HepG2 (cell line): ENCODE measurements around the gene CTDSPL2. TPM values are rescaled to one million over a fixed set of nuclear protein-coding genes. Genes with fewer than 3 reads are reported as not detected.

Source experiments
- ATAC-seq: fragments of 200-7000 bp; cut with Tn5 transposase; 3 replicates; pipeline ENCODE4 v1.9.1; 2020; ENCODE audit warnings: mild to moderate bottlenecking, moderate library complexity
- BruUV-seq: library from RNA; stranded (reverse); fragments of 400-500 nt; replicated peaks from 2 replicates; lab custom pipeline; 2021; lab: Mats Ljungman, UMichigan
- CTCF ChIA-PET: fragments of 300-600 bp; formaldehyde crosslinking; extraction: SDS; loops from one replicate; lab custom pipeline; 2021; ENCODE audit warnings: low total read pairs, inconsistent platforms, low intra/inter-chr PET ratio; lab: Yijun Ruan, JAX
- POLR2A ChIA-PET: fragments of 350-600 bp; sonication (Branson Sonifier 250); formaldehyde crosslinking; loops from one replicate; lab custom pipeline; 2020; ENCODE audit warnings: antibody characterized with exemption, inconsistent platforms; lab: Yijun Ruan, JAX
- DNase-seq: peaks from one replicate; pipeline ENCODE4 v3.0.0-alpha.2; 2015; ENCODE audit warnings: low spot score
- FAIRE-seq: peaks from 3 replicates; lab custom pipeline; 2011; peaks lifted over from hg19 to GRCh38; lab: Jason Lieb, UNC
- H2AFZ ChIP-seq: one replicate; pipeline ENCODE4 v1.6.1; 2011; ENCODE audit warnings: low read length, inconsistent platforms
- H3K27ac ChIP-seq: fragments of 300-600 bp; 3 replicates; pipeline ENCODE4 v1.8.0; 2011; ENCODE audit warnings: mixed run types, mild to moderate bottlenecking, mixed read lengths, low read length, inconsistent platforms; ENCODE audit not compliant: insufficient read depth; ENCODE audit errors: extremely low read length
- H3K27me3 ChIP-seq, 2 experiments: fragments of 200-600 bp in 1 of 2; 2 replicates in 1 of 2; 3 replicates in 1 of 2; pipeline versions ENCODE4 v1.6.0 to v1.8.0; 2011; ENCODE audit warnings: low read length in 2 of 2, mild to moderate bottlenecking in 2 of 2, moderate library complexity in 2 of 2, inconsistent platforms in 1 of 2; ENCODE audit not compliant: insufficient read depth in 2 of 2, control insufficient read depth in 1 of 2
- H3K36me3 ChIP-seq, 2 experiments: fragments of 200-600 bp in 1 of 2; replicated peaks in 1 of 2; 2 replicates in 1 of 2; 3 replicates in 1 of 2; pipeline versions ENCODE4 v1.5.1 to v1.8.0; 2011; ENCODE audit warnings: low read length in 2 of 2, inconsistent platforms in 1 of 2; ENCODE audit not compliant: insufficient read depth in 2 of 2, control insufficient read depth in 1 of 2
- H3K4me1 ChIP-seq: 2 replicates; pipeline ENCODE4 v1.5.1; 2012; ENCODE audit warnings: low read length, inconsistent platforms; ENCODE audit not compliant: insufficient read depth
- H3K4me2 ChIP-seq: 2 replicates; pipeline ENCODE4 v1.6.0; 2011; ENCODE audit warnings: low read depth, low read length, inconsistent platforms
- H3K4me3 ChIP-seq, 3 experiments: fragments of 200-600 bp in 1 of 3; sonication (generic), shearing (Covaris generic) in 1 of 3; replicated peaks in 1 of 3; 2 replicates each; pipeline ENCODE4 v1.5.1; 2011 to 2016; ENCODE audit warnings: low read length in 3 of 3, inconsistent platforms in 2 of 3, low read depth in 2 of 3, mild to moderate bottlenecking in 2 of 3, control low read depth in 1 of 3, mixed read lengths in 1 of 3; ENCODE audit not compliant: insufficient read depth in 1 of 3
- H3K79me2 ChIP-seq: one replicate; pipeline ENCODE4 v1.6.1; 2011; ENCODE audit warnings: low read length, inconsistent platforms; ENCODE audit not compliant: insufficient read depth
- H3K9ac ChIP-seq: 2 replicates; pipeline ENCODE4 v1.6.0; 2011; ENCODE audit warnings: mild to moderate bottlenecking, low read depth, low read length, inconsistent platforms; ENCODE audit not compliant: insufficient read depth
- H3K9me3 ChIP-seq: 2 replicates; pipeline ENCODE4 v1.5.1; 2012; ENCODE audit warnings: mild to moderate bottlenecking, low read length
- H4K20me1 ChIP-seq: 2 replicates; pipeline ENCODE4 v1.6.0; 2011; ENCODE audit warnings: inconsistent platforms, mild to moderate bottlenecking, low read length, moderate library complexity; ENCODE audit not compliant: insufficient read depth
- ESRRA ChIP-seq: sonication (generic); formaldehyde crosslinking; IDR thresholded peaks from 2 replicates; pipeline ENCODE4 v1.5.1; 2020; ENCODE audit warnings: mild to moderate bottlenecking, low read depth, missing genetic modification reagents
- HNRNPK ChIP-seq: fragments of 200-400 bp; formaldehyde crosslinking; IDR thresholded peaks from 2 replicates; pipeline ENCODE4 v1.6.1; 2018; ENCODE audit warnings: low read length, low read depth, moderate library complexity, mild to moderate bottlenecking; ENCODE audit not compliant: poor library complexity, severe bottlenecking
- KDM5A ChIP-seq: fragments of 200-600 bp; sonication (generic); IDR thresholded peaks from 2 replicates; pipeline ENCODE4 v1.7.0; 2018; ENCODE audit warnings: antibody characterized with exemption, mild to moderate bottlenecking, low read length, borderline replicate concordance
- MAFK ChIP-seq, 2 experiments: IDR thresholded peaks in 1 of 2; conservative IDR thresholded peaks in 1 of 2; 2 replicates each; pipeline ENCODE4 v1.6.1; 2011; ENCODE audit warnings: improper control_type of control experiment in 2 of 2, low read length in 2 of 2
- NFYC ChIP-seq: IDR thresholded peaks from 2 replicates; pipeline ENCODE4 v1.6.1; 2016; ENCODE audit warnings: missing genetic modification reagents, missing compliant biosample characterization
- RARG ChIP-seq: sonication (generic); formaldehyde crosslinking; IDR thresholded peaks from 2 replicates; pipeline ENCODE4 v1.4.0; 2020; ENCODE audit warnings: low read depth, mild to moderate bottlenecking, missing genetic modification reagents
- TAF15 ChIP-seq: fragments of 200-400 bp; formaldehyde crosslinking; IDR thresholded peaks from one replicate; pipeline ENCODE4 v1.6.1; 2018; ENCODE audit warnings: mild to moderate bottlenecking, low read depth, low read length; ENCODE audit not compliant: poor library complexity, severe bottlenecking
- XBP1 ChIP-seq: sonication (generic); formaldehyde crosslinking; IDR thresholded peaks from 2 replicates; pipeline ENCODE4 v1.5.0; 2020; ENCODE audit warnings: missing genetic modification reagents
- ZNF205 ChIP-seq: IDR thresholded peaks from 2 replicates; pipeline ENCODE4 v1.6.1; 2018; ENCODE audit warnings: missing biosample characterization, missing genetic modification reagents
- ZNF44 ChIP-seq: sonication (generic); formaldehyde crosslinking; IDR thresholded peaks from 2 replicates; pipeline ENCODE4 v1.5.1; 2020; ENCODE audit warnings: mild to moderate bottlenecking, missing genetic modification reagents
- ZNF605 ChIP-seq: sonication (generic); formaldehyde crosslinking; IDR thresholded peaks from 2 replicates; pipeline ENCODE4 v1.8.0; 2022; ENCODE audit warnings: mild to moderate bottlenecking, missing genetic modification reagents
- ZNF616 ChIP-seq: sonication (generic); formaldehyde crosslinking; IDR thresholded peaks from 2 replicates; pipeline ENCODE4 v1.5.0; 2020; ENCODE audit warnings: low read depth, mild to moderate bottlenecking, missing genetic modification reagents
- WGBS: methylation state at CpG from one replicate; pipeline ENCODE4 v1.1.6; 2017; ENCODE audit warnings: low lambda C conversion rate; 5-methylcytosine and 5-hydroxymethylcytosine counted together
- in situ Hi-C: cut with HindIII; loops from 2 replicates; pipeline ENCODE4 v1.10.0; 2017; ENCODE audit warnings: low pct_unique_long_range_greater_than_20kb; ENCODE audit not compliant: extremely low pct_ligation_motif_present
- intact Hi-C: fragments of 100-400 bp; cut with micrococcal nuclease; formaldehyde crosslinking; loops from one replicate; pipeline ENCODE4 v1.10.0; 2022; ENCODE audit not compliant: unreplicated experiment
- polyA plus RNA-seq, 8 experiments: library from polyadenylated mRNA; depleted of rRNA in 3 of 8; stranded (reverse) in 7 of 8; unstranded in 1 of 8; fragments of >200 nt; fragmentation: Illumina TruSeq in 4 of 8; extraction: Trizol in 4 of 8; gene quantifications; 2 replicates each; pipeline versions ENCODE4 v1.2.1 to v1.2.3, GENCODE V29; 2011 to 2016; ENCODE audit warnings: low read depth in 4 of 8, missing spikeins in 1 of 8, mixed read lengths in 1 of 8; ENCODE audit not compliant: insufficient read depth in 1 of 8
- total RNA-seq, 5 experiments: library from RNA; depleted of rRNA; stranded (reverse); fragments of >200 nt; fragmentation: Illumina TruSeq; extraction: Trizol; gene quantifications; 2 replicates each; pipeline ENCODE4 v1.2.3, GENCODE V29; 2016; ENCODE audit warnings: low read depth in 1 of 5
- TF ChIP-seq, protein P1 (sequence below): sonication (generic); formaldehyde crosslinking; IDR thresholded peaks from 2 replicates; pipeline ENCODE4 v1.5.1; 2020; ENCODE audit warnings: mild to moderate bottlenecking, moderate library complexity, missing genetic modification reagents
- TF ChIP-seq, protein P2 (sequence below): sonication (generic); formaldehyde crosslinking; IDR thresholded peaks from 2 replicates; pipeline ENCODE4 v1.4.0; 2020; ENCODE audit warnings: missing genetic modification reagents, borderline replicate concordance
- TF ChIP-seq, protein P3 (sequence below): sonication (generic); formaldehyde crosslinking; IDR thresholded peaks from 2 replicates; pipeline ENCODE4 v1.4.0; 2020; ENCODE audit warnings: mild to moderate bottlenecking, missing genetic modification reagents
- TF ChIP-seq, protein P4 (sequence below): sonication (generic); formaldehyde crosslinking; IDR thresholded peaks from 2 replicates; pipeline ENCODE4 v1.8.1; 2022; ENCODE audit warnings: mild to moderate bottlenecking, missing genetic modification reagents
- TF ChIP-seq, protein P5 (sequence below): sonication (generic); formaldehyde crosslinking; IDR thresholded peaks from 2 replicates; pipeline ENCODE4 v1.5.1; 2020; ENCODE audit warnings: missing genetic modification reagents, mild to moderate bottlenecking, borderline replicate concordance

The CTDSPL2 gene
- total and polyA plus RNA-seq, 2 of the 13 experiments (the other 11 are each of a cell fraction or from before 2014, with no cell fraction given): 37.4 to 56.2 TPM

DNA sequence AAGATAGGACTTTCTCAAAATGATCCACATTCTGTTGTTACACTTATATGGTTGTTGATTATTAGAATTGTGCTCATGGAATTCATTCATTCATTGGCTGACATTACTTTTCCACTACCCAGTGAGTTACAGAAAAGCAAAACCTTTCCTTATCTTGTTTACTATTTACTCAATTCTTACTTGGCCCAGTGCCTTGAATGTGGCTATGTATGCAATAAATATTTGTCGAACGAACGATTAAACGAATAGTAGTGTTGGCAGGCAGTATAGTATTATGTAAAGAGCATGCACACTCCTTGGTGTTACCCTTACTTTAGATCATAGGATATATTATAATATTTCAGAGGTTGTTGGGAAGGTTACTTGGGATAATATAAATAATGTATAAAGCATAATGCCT lies 31.0 kb downstream of the CTDSPL2 start:
- FAIRE-seq: no peak
- in situ Hi-C loops: no loop called here
- CTCF ChIA-PET: no interaction called here
- DNase-seq: no peak
- H3K27ac ChIP-seq: no peak overlapping the region
- no peak overlapping the region for H2AFZ ChIP-seq
- peaks cover 7 to 29% of the 10 kb centered on the region in 2 experiments; a peak in 4 of 5 replicates for H3K36me3 ChIP-seq
- H3K4me1 ChIP-seq: peaks cover 18% of the 10 kb centered on the region
- POLR2A ChIA-PET: no interaction called here
- H3K27me3 ChIP-seq: no peaks in the 10 kb centered on the region
- TF ChIP-seq, protein P1, sequence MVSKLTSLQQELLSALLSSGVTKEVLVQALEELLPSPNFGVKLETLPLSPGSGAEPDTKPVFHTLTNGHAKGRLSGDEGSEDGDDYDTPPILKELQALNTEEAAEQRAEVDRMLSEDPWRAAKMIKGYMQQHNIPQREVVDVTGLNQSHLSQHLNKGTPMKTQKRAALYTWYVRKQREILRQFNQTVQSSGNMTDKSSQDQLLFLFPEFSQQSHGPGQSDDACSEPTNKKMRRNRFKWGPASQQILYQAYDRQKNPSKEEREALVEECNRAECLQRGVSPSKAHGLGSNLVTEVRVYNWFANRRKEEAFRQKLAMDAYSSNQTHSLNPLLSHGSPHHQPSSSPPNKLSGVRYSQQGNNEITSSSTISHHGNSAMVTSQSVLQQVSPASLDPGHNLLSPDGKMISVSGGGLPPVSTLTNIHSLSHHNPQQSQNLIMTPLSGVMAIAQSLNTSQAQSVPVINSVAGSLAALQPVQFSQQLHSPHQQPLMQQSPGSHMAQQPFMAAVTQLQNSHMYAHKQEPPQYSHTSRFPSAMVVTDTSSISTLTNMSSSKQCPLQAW (CRISPR knock-in tag): no peak
- TF ChIP-seq ESRRA (CRISPR knock-in tag) (no peak), ZNF44 (CRISPR knock-in tag) (no peak), RARG (CRISPR knock-in tag) (no peak), ZNF205 (CRISPR knock-in tag) (no peak), ZNF616 (CRISPR knock-in tag) (no peak), XBP1 (no peak), TAF15 (no peak), KDM5A (no peak), MAFK (conservative IDR thresholded peaks at IDR 0.05 in 1 of 2, IDR thresholded peaks at IDR 0.05 in 1 of 2; ENCODE audit: low read length in 2 of 2) (no peak), NFYC (CRISPR knock-in tag) (no peak), HNRNPK (no peak), ZNF605 (CRISPR knock-in tag) (no peak)
- TF ChIP-seq, protein P2, sequence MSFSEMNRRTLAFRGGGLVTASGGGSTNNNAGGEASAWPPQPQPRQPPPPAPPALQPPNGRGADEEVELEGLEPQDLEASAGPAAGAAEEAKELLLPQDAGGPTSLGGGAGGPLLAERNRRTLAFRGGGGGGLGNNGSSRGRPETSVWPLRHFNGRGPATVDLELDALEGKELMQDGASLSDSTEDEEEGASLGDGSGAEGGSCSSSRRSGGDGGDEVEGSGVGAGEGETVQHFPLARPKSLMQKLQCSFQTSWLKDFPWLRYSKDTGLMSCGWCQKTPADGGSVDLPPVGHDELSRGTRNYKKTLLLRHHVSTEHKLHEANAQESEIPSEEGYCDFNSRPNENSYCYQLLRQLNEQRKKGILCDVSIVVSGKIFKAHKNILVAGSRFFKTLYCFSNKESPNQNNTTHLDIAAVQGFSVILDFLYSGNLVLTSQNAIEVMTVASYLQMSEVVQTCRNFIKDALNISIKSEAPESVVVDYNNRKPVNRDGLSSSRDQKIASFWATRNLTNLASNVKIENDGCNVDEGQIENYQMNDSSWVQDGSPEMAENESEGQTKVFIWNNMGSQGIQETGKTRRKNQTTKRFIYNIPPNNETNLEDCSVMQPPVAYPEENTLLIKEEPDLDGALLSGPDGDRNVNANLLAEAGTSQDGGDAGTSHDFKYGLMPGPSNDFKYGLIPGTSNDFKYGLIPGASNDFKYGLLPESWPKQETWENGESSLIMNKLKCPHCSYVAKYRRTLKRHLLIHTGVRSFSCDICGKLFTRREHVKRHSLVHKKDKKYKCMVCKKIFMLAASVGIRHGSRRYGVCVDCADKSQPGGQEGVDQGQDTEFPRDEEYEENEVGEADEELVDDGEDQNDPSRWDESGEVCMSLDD (CRISPR knock-in tag): no peak
- TF ChIP-seq, protein P3, sequence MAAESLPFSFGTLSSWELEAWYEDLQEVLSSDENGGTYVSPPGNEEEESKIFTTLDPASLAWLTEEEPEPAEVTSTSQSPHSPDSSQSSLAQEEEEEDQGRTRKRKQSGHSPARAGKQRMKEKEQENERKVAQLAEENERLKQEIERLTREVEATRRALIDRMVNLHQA (CRISPR knock-in tag): no peak
- TF ChIP-seq, protein P4, sequence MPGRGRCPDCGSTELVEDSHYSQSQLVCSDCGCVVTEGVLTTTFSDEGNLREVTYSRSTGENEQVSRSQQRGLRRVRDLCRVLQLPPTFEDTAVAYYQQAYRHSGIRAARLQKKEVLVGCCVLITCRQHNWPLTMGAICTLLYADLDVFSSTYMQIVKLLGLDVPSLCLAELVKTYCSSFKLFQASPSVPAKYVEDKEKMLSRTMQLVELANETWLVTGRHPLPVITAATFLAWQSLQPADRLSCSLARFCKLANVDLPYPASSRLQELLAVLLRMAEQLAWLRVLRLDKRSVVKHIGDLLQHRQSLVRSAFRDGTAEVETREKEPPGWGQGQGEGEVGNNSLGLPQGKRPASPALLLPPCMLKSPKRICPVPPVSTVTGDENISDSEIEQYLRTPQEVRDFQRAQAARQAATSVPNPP (CRISPR knock-in tag): no peak
- TF ChIP-seq, protein P5, sequence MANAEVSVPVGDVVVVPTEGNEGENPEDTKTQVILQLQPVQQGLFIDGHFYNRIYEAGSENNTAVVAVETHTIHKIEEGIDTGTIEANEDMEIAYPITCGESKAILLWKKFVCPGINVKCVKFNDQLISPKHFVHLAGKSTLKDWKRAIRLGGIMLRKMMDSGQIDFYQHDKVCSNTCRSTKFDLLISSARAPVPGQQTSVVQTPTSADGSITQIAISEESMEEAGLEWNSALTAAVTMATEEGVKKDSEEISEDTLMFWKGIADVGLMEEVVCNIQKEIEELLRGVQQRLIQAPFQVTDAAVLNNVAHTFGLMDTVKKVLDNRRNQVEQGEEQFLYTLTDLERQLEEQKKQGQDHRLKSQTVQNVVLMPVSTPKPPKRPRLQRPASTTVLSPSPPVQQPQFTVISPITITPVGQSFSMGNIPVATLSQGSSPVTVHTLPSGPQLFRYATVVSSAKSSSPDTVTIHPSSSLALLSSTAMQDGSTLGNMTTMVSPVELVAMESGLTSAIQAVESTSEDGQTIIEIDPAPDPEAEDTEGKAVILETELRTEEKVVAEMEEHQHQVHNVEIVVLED: no peak
- TF ChIP-seq, all 625 proteins: peak for 0
- BruUV-seq: no TSS peak
- H3K4me3 ChIP-seq: no peak overlapping the region
- no peak overlapping the region for H3K9ac ChIP-seq
- no peak overlapping the region for H3K4me2 ChIP-seq
- no peak for ATAC-seq
- WGBS: 72% methylated on average over 4 of the region's 4 CpGs
- H3K79me2 ChIP-seq: peaks cover 49% of the 10 kb centered on the region
- H3K9me3 ChIP-seq: no peaks in the 10 kb centered on the region
- H4K20me1 ChIP-seq: peaks cover 10% of the 10 kb centered on the region
- intact Hi-C loops: no loop called here
